NCI-H2196 (cell line): Measurements from ENCODE around the gene PF4V1.

ENCODE experiments used
- DNase-seq: peaks from one replicate; lab custom pipeline; 2025; ENCODE audit not compliant: unreplicated experiment; lab: John Stamatoyannopoulos, UW

PF4V1 gene

GRCh38 chr4:73902038-73902637 is 49.0 kb downstream of the PF4V1 start:
- DNase-seq, result no peak

- DNase-seq, result no peak
Observed at GRCh38 chr4:73902817-73903547, 49.9 kb downstream of the PF4V1 start.
